GM23338 (cell line): ENCODE data around the gene SMTN. TPM values are rescaled to one million over a fixed set of nuclear protein-coding genes. Genes with fewer than 3 reads are reported as not detected.

Experiments used
- ATAC-seq: fragments of 200-7000 bp; cut with Tn5 transposase; 3 replicates; pipeline ENCODE4 v1.9.1; 2020
- DNase-seq: peaks from one replicate; pipeline ENCODE4 v3.0.0-alpha.2; 2015; ENCODE audit warnings: low spot score
- H2AFZ ChIP-seq: fragments of 200-600 bp; sonication (generic); 2 replicates; pipeline ENCODE4 v1.8.0; 2016; ENCODE audit warnings: antibody characterized with exemption, mild to moderate bottlenecking, moderate library complexity
- H3F3A ChIP-seq: fragments of 200-600 bp; sonication (generic); replicated peaks from 2 replicates; pipeline ENCODE4 v1.8.0; 2017; ENCODE audit warnings: antibody characterized with exemption, mixed run types, low read depth
- H3K27ac ChIP-seq: fragments of 200-600 bp; sonication (generic); 2 replicates; pipeline ENCODE4 v1.6.1; 2016; ENCODE audit warnings: low read depth
- H3K27me3 ChIP-seq: fragments of 200-600 bp; sonication (generic); 2 replicates; pipeline ENCODE4 v1.8.0; 2016; ENCODE audit warnings: mild to moderate bottlenecking, mixed run types, moderate library complexity; ENCODE audit not compliant: insufficient read depth
- H3K36me3 ChIP-seq: fragments of 200-600 bp; sonication (generic); 2 replicates; pipeline ENCODE4 v1.8.0; 2016; ENCODE audit warnings: mild to moderate bottlenecking; ENCODE audit not compliant: insufficient read depth
- H3K4me1 ChIP-seq: fragments of 200-600 bp; sonication (generic); 2 replicates; pipeline ENCODE4 v1.8.0; 2016; ENCODE audit warnings: mild to moderate bottlenecking, moderate library complexity; ENCODE audit not compliant: insufficient read depth
- H3K4me2 ChIP-seq: fragments of 200-600 bp; sonication (generic); 2 replicates; pipeline ENCODE4 v1.7.1; 2017; ENCODE audit warnings: mixed run types
- H3K4me3 ChIP-seq: fragments of 200-600 bp; sonication (generic); 2 replicates; pipeline ENCODE4 v1.6.1; 2016; ENCODE audit warnings: mixed run types
- H3K79me2 ChIP-seq: fragments of 200-600 bp; sonication (generic); replicated peaks from 2 replicates; pipeline ENCODE4 v1.8.0; 2017; ENCODE audit warnings: mild to moderate bottlenecking; ENCODE audit not compliant: insufficient read depth
- H3K9me2 ChIP-seq: fragments of 200-600 bp; sonication (generic); 2 replicates; pipeline ENCODE4 v1.8.0; 2017; ENCODE audit not compliant: insufficient read depth
- H4K20me1 ChIP-seq: fragments of 200-600 bp; sonication (generic); replicated peaks from 2 replicates; pipeline ENCODE4 v1.8.0; 2017; ENCODE audit warnings: mild to moderate bottlenecking; ENCODE audit not compliant: insufficient read depth
- H3K27ac Mint-ChIP-seq: 2 replicates; pipeline ENCODE4 v1.8.0; 2020; ENCODE audit warnings: inconsistent platforms, mild to moderate bottlenecking, moderate library complexity, mixed read lengths
- H3K27me3 Mint-ChIP-seq: 3 replicates; pipeline ENCODE4 v1.8.0; 2022; ENCODE audit warnings: low read depth, mild to moderate bottlenecking, moderate library complexity, mixed read lengths, inconsistent platforms; ENCODE audit not compliant: insufficient read depth, poor library complexity
- H3K36me3 Mint-ChIP-seq: 3 replicates; pipeline ENCODE4 v1.8.0; 2021; ENCODE audit warnings: low read depth, mild to moderate bottlenecking, inconsistent platforms, moderate library complexity, mixed read lengths
- H3K4me1 Mint-ChIP-seq: 3 replicates; pipeline ENCODE4 v1.8.0; 2020; ENCODE audit warnings: mild to moderate bottlenecking, inconsistent platforms, mixed read lengths
- H3K4me3 Mint-ChIP-seq: 3 replicates; pipeline ENCODE4 v1.8.0; 2021; ENCODE audit warnings: moderate library complexity, mild to moderate bottlenecking, inconsistent platforms, mixed read lengths
- H3K9me3 Mint-ChIP-seq: 3 replicates; pipeline ENCODE4 v1.8.0; 2020; ENCODE audit warnings: moderate library complexity, mild to moderate bottlenecking, inconsistent platforms, mixed read lengths
- CREB1 ChIP-seq: fragments of 250-450 bp; sonication (Bioruptor Pico); IDR thresholded peaks from 2 replicates; pipeline ENCODE4 v1.5.0; 2020; ENCODE audit warnings: low read depth, mild to moderate bottlenecking, moderate library complexity
- CTCF ChIP-seq, 2 experiments: fragments of 200-600 bp in 1 of 2; sonication (generic) in 1 of 2; conservative IDR thresholded peaks; 2 replicates each; pipeline versions ENCODE4 v1.5.1 to v1.6.1; 2016 to 2017; ENCODE audit warnings: antibody characterized with exemption in 2 of 2, low read depth in 2 of 2, mild to moderate bottlenecking in 2 of 2, moderate library complexity in 1 of 2
- ETS1 ChIP-seq: IDR thresholded peaks from 2 replicates; pipeline ENCODE4 v1.6.1; 2016; ENCODE audit warnings: antibody characterized with exemption
- EZH2 ChIP-seq: fragments of 200-600 bp; sonication (generic); IDR thresholded peaks from one replicate; pipeline ENCODE4 v1.8.0; 2017; ENCODE audit warnings: antibody characterized with exemption, mild to moderate bottlenecking, low read depth; ENCODE audit not compliant: unreplicated experiment
- EZH2phosphoT487 ChIP-seq: fragments of 200-600 bp; sonication (generic); IDR thresholded peaks from one replicate; pipeline ENCODE4 v1.8.1; 2018; ENCODE audit warnings: antibody characterized with exemption; ENCODE audit not compliant: unreplicated experiment
- JUNB ChIP-seq: IDR thresholded peaks from one replicate; pipeline ENCODE4 v1.6.1; 2016; ENCODE audit warnings: antibody characterized with exemption; ENCODE audit not compliant: unreplicated experiment
- NANOG ChIP-seq: IDR thresholded peaks from 2 replicates; pipeline ENCODE4 v1.6.1; 2016; ENCODE audit warnings: antibody characterized with exemption, borderline replicate concordance
- POLR2AphosphoS5 ChIP-seq: IDR thresholded peaks from 2 replicates; pipeline ENCODE4 v1.6.1; 2016; ENCODE audit warnings: antibody characterized with exemption, low read depth
- REST ChIP-seq: IDR thresholded peaks from one replicate; pipeline ENCODE4 v1.6.1; 2018; ENCODE audit warnings: antibody characterized with exemption; ENCODE audit not compliant: unreplicated experiment
- STAT1 ChIP-seq: IDR thresholded peaks from one replicate; pipeline ENCODE4 v1.6.1; 2016; ENCODE audit warnings: antibody characterized with exemption; ENCODE audit not compliant: unreplicated experiment
- ZNF114 ChIP-seq: fragments of 250-450 bp; sonication (Bioruptor Pico); IDR thresholded peaks from 2 replicates; pipeline ENCODE4 v1.5.0; 2020; ENCODE audit warnings: mild to moderate bottlenecking, moderate library complexity
- ZNF331 ChIP-seq: fragments of 250-450 bp; sonication (Bioruptor Pico); IDR thresholded peaks from 2 replicates; pipeline ENCODE4 v1.5.0; 2020; ENCODE audit warnings: low read depth, mild to moderate bottlenecking, moderate library complexity
- polyA plus RNA-seq: library from polyadenylated mRNA; unstranded; fragments of >200 nt; fragmentation: Nextera tagmentation; extraction: Ambion mirVana; gene quantifications from 2 replicates; pipeline ENCODE4 v1.2.1, GENCODE V29; 2016
- total RNA-seq: library from RNA; depleted of rRNA; stranded (reverse); fragments of >200 nt; shearing (Covaris generic); gene quantifications from 2 replicates; pipeline ENCODE4 v1.2.3, GENCODE V29; 2014

SMTN gene
- total and polyA plus RNA-seq, 2 experiments from 2014 or later: 27.4 to 32.2 TPM

GRCh38 chr22:31122532-31123291 is 41.6 kb downstream of the SMTN start, which contains the start of gene INPP5J (continued):
- TF ChIP-seq ETS1 (no peak), CREB1 (CRISPR knock-in tag) (peak; percentile 70), POLR2AphosphoS5 (0 out of 2 replicates have a peak, but pooled peaks have one; percentile 37), ZNF331 (CRISPR knock-in tag) (no peak)

GRCh38 chr22:31123292-31123602 is 42.1 kb downstream of the SMTN start:
- peaks cover 29% of the 10 kb centered on the region for H3K4me1 Mint-ChIP-seq
- no peak for ATAC-seq
- no peaks in the 10 kb centered on the region for H3K36me3 Mint-ChIP-seq
- peak overlapping the region; percentile 73 for H3K4me2 ChIP-seq
- H3F3A ChIP-seq: no peaks in the 10 kb centered on the region
- no peaks in the 10 kb centered on the region for H3K36me3 ChIP-seq
- no peak overlapping the region for H3K27ac Mint-ChIP-seq
- peak overlapping the region; percentile 54 for H3K4me3 ChIP-seq
- H3K9me2 ChIP-seq: no peaks in the 10 kb centered on the region
- H3K9me3 Mint-ChIP-seq: no peaks in the 10 kb centered on the region
- H4K20me1 ChIP-seq: no peaks in the 10 kb centered on the region
- no peaks in the 10 kb centered on the region for H3K79me2 ChIP-seq
- no peak overlapping the region for H2AFZ ChIP-seq
- DNase-seq: no peak
- peaks cover 18% of the 10 kb centered on the region for H3K27me3 Mint-ChIP-seq
- H3K27ac ChIP-seq: no peak overlapping the region
- no peaks in the 10 kb centered on the region for H3K27me3 ChIP-seq
- peak overlapping the region; percentile 74 for H3K4me3 Mint-ChIP-seq
- peaks cover 17% of the 10 kb centered on the region; the same call in 1 of the 2 replicates for H3K4me1 ChIP-seq
- TF ChIP-seq REST (no peak), STAT1 (no peak), ETS1 (no peak), NANOG (no peak), ZNF114 (CRISPR knock-in tag) (no peak), ZNF331 (CRISPR knock-in tag) (no peak), JUNB (no peak), CREB1 (CRISPR knock-in tag) (no peak), EZH2phosphoT487 (no peak), CTCF (conservative IDR thresholded peaks at IDR 0.05; ENCODE audit: low read depth in 2 of 2) (no peak), EZH2 (no peak), POLR2AphosphoS5 (no peak)
